SK-N-MC (cell line): Measurements from ENCODE around the gene CALN1.

Source experiments
- DNase-seq: peaks from one replicate; pipeline ENCODE4 v3.0.0-alpha.2; 2011; ENCODE audit warnings: low read depth, low spot score
- H3K27ac ChIP-seq: fragments of 200-600 bp; sonication (generic); 2 replicates; pipeline ENCODE4 v1.5.1; 2016; ENCODE audit warnings: mixed run types
- H3K36me3 ChIP-seq: fragments of 200-600 bp; sonication (generic); 2 replicates; pipeline ENCODE4 v1.6.1; 2017; ENCODE audit warnings: antibody characterized with exemption, low read length, mixed read lengths; ENCODE audit not compliant: insufficient read depth
- H3K4me3 ChIP-seq: fragments of 200-600 bp; sonication (generic); 2 replicates; pipeline ENCODE4 v1.5.1; 2016
- H3K9ac ChIP-seq: fragments of 200-600 bp; sonication (generic); 2 replicates; pipeline ENCODE4 v1.8.0; 2017; ENCODE audit warnings: mixed run types, mixed read lengths; ENCODE audit not compliant: insufficient read length
- H3K9me3 ChIP-seq: fragments of 200-600 bp; sonication (generic); 2 replicates; pipeline ENCODE4 v1.6.1; 2017; ENCODE audit warnings: low read depth, mild to moderate bottlenecking, antibody characterized with exemption, low read length, moderate library complexity, mixed read lengths
- EZH2 ChIP-seq: fragments of 200-600 bp; sonication (generic); IDR thresholded peaks from one replicate; pipeline ENCODE4 v1.6.1; 2017; ENCODE audit warnings: antibody characterized with exemption
- FOXP2 ChIP-seq: optimal IDR thresholded peaks from 2 replicates; pipeline ENCODE3; 2011; ENCODE audit warnings: mild to moderate bottlenecking, moderate library complexity; ENCODE audit not compliant: insufficient read depth; ENCODE audit errors: extremely low read length, control extremely low read depth
- POLR2AphosphoS5 ChIP-seq: IDR thresholded peaks from 2 replicates; pipeline ENCODE4 v1.6.1; 2012; ENCODE audit warnings: mild to moderate bottlenecking, low read depth, low read length, borderline replicate concordance

CALN1 gene

GRCh38 chr7:71731740-71732139 lies 680.4 kb downstream of the CALN1 start:
- no peak for TF ChIP-seq EZH2
- no peak for TF ChIP-seq POLR2AphosphoS5
- TF ChIP-seq FOXP2, result no peak
- Histone ChIP-seq H3K9me3 (0 out of 2 replicates have a peak, but pooled peaks cover 2% of the 10 kb centered on the region), H3K36me3 (no peaks in the 10 kb centered on the region), H3K9ac (no peak overlapping the region), H3K4me3 (no peak overlapping the region), H3K27ac (no peak overlapping the region)
- no peak for DNase-seq
